PC-3 (cell line): Measurements from ENCODE around the gene B3GNT2. TPM values are rescaled to one million over a fixed set of nuclear protein-coding genes. Genes with fewer than 3 reads are reported as not detected.

Experiments
- ATAC-seq: fragments of 200-7000 bp; cut with Tn5 transposase; 2 replicates; pipeline ENCODE4 v1.9.1; 2020; ENCODE audit warnings: mild to moderate bottlenecking, moderate library complexity
- BruUV-seq: library from RNA; stranded (reverse); fragments of 400-500 nt; replicated peaks from 2 replicates; lab custom pipeline; 2021; lab: Mats Ljungman, UMichigan
- CTCF ChIA-PET: fragments of 300-600 bp; sonication (Branson Sonifier 250); formaldehyde crosslinking; loops from one replicate; lab custom pipeline; 2022; ENCODE audit warnings: antibody characterized with exemption; lab: Charles Lee
- POLR2A ChIA-PET: fragments of 300-600 bp; sonication (Branson Sonifier 250); formaldehyde crosslinking; loops from one replicate; lab custom pipeline; 2022; ENCODE audit warnings: antibody characterized with exemption; ENCODE audit not compliant: unreplicated experiment; lab: Charles Lee
- DNase-seq: peaks from one replicate; pipeline ENCODE4 v3.0.0-alpha.2; 2015
- H2AFZ ChIP-seq: fragments of 300-600 bp; sonication (generic); 2 replicates; pipeline ENCODE4 v1.6.0; 2016; ENCODE audit warnings: antibody characterized with exemption, low read length
- H3F3A ChIP-seq: fragments of 300-600 bp; sonication (generic); one replicate; pipeline ENCODE4 v1.6.0; 2017; ENCODE audit warnings: antibody characterized with exemption, low read length, control low read depth, mild to moderate bottlenecking; ENCODE audit not compliant: unreplicated experiment
- H3K27ac ChIP-seq: fragments of 300-600 bp; sonication (generic); 2 replicates; pipeline ENCODE4 v1.5.1; 2016; ENCODE audit warnings: mild to moderate bottlenecking, low read length
- H3K27me3 ChIP-seq: fragments of 300-600 bp; sonication (generic); 2 replicates; pipeline ENCODE4 v1.6.1; 2016; ENCODE audit warnings: low read length, mixed read lengths
- H3K36me3 ChIP-seq: fragments of 300-600 bp; sonication (generic); 2 replicates; pipeline ENCODE4 v1.6.1; 2016; ENCODE audit warnings: low read depth, mixed run types, low read length, mixed read lengths
- H3K4me1 ChIP-seq: fragments of 300-600 bp; sonication (generic); 2 replicates; pipeline ENCODE4 v1.5.1; 2016; ENCODE audit warnings: low read length; ENCODE audit not compliant: insufficient read depth
- H3K4me2 ChIP-seq: fragments of 300-600 bp; sonication (generic); 2 replicates; pipeline ENCODE4 v1.6.0; 2016; ENCODE audit warnings: low read length
- H3K4me3 ChIP-seq: fragments of 300-600 bp; sonication (generic); 2 replicates; pipeline ENCODE4 v1.5.1; 2016; ENCODE audit warnings: mild to moderate bottlenecking, low read length, mixed read lengths
- H3K79me2 ChIP-seq: fragments of 300-600 bp; sonication (generic); 2 replicates; pipeline ENCODE4 v1.6.1; 2017; ENCODE audit warnings: low read length, mixed read lengths
- H3K9ac ChIP-seq: fragments of 300-600 bp; sonication (generic); 2 replicates; pipeline ENCODE4 v1.6.0; 2016; ENCODE audit warnings: mild to moderate bottlenecking, low read length
- H3K9me2 ChIP-seq: fragments of 300-600 bp; sonication (generic); replicated peaks from 2 replicates; pipeline ENCODE4 v1.6.1; 2016; ENCODE audit warnings: mixed run types, low read length, mixed read lengths
- H3K9me3 ChIP-seq: fragments of 300-600 bp; sonication (generic); 2 replicates; pipeline ENCODE4 v1.6.1; 2016; ENCODE audit warnings: low read length, mixed read lengths
- H4K20me1 ChIP-seq: fragments of 300-600 bp; sonication (generic); 2 replicates; pipeline ENCODE4 v1.6.1; 2016; ENCODE audit warnings: low read length, mixed read lengths
- CTCF ChIP-seq: fragments of 300-600 bp; sonication (generic); conservative IDR thresholded peaks from 2 replicates; pipeline ENCODE4 v1.5.1; 2017; ENCODE audit warnings: antibody characterized with exemption, low read depth, mild to moderate bottlenecking, low read length
- EZH2 ChIP-seq: fragments of 300-600 bp; sonication (generic); IDR thresholded peaks from one replicate; pipeline ENCODE4 v1.6.1; 2017; ENCODE audit warnings: antibody characterized with exemption, mild to moderate bottlenecking, low read length; ENCODE audit not compliant: unreplicated experiment
- EZH2phosphoT487 ChIP-seq: fragments of 300-600 bp; sonication (generic); IDR thresholded peaks from 2 replicates; pipeline ENCODE4 v1.6.1; 2018; ENCODE audit warnings: mild to moderate bottlenecking, antibody characterized with exemption, low read length, borderline replicate concordance
- intact Hi-C: fragments of 100-400 bp; cut with micrococcal nuclease; formaldehyde crosslinking; loops from 2 replicates; pipeline ENCODE4 v1.9.0; 2023
- total RNA-seq: library from RNA; depleted of rRNA; stranded (reverse); fragments of >200 nt; gene quantifications from 2 replicates; pipeline ENCODE4 v1.2.3, GENCODE V29; 2014

B3GNT2 gene
- total RNA-seq, 1 experiment from 2014 or later = 18.0 TPM

GRCh38 chr2:62234755-62235655 lies 39.1 kb downstream of the B3GNT2 start:
- no peaks in the 10 kb centered on the region for H3K4me1 ChIP-seq
- POLR2A ChIA-PET = no interaction called here
- H3K79me2 ChIP-seq = no peaks in the 10 kb centered on the region
- no TSS peak for BruUV-seq
- H3K4me2 ChIP-seq = no peak overlapping the region
- H3K27me3 ChIP-seq = no peaks in the 10 kb centered on the region
- CTCF ChIA-PET = no interaction called here
- no peaks in the 10 kb centered on the region for H3K36me3 ChIP-seq
- H3K4me3 ChIP-seq = no peak overlapping the region
- no peak for TF ChIP-seq CTCF
- no peak for TF ChIP-seq EZH2
- no peak for TF ChIP-seq EZH2phosphoT487
- intact Hi-C loops = no loop called here
- ATAC-seq (no peak), DNase-seq (no peak)
- H3F3A ChIP-seq = no peaks in the 10 kb centered on the region
- no peak overlapping the region for H3K9ac ChIP-seq
- no peaks in the 10 kb centered on the region for H3K9me3 ChIP-seq
- H3K9me2 ChIP-seq = no peaks in the 10 kb centered on the region
- H3K27ac ChIP-seq = no peak overlapping the region
- H2AFZ ChIP-seq = no peak overlapping the region
- no peaks in the 10 kb centered on the region for H4K20me1 ChIP-seq

GRCh38 chr2:62236499-62236898 lies 40.6 kb downstream of the B3GNT2 start:
- no peaks in the 10 kb centered on the region for H3K9me3 ChIP-seq
- ChIA-PET CTCF (no interaction called here), POLR2A (no interaction called here)
- no peaks in the 10 kb centered on the region for H4K20me1 ChIP-seq
- no peak overlapping the region for H2AFZ ChIP-seq
- H3K27me3 ChIP-seq = no peaks in the 10 kb centered on the region
- intact Hi-C loops = no loop called here
- H3K36me3 ChIP-seq = no peaks in the 10 kb centered on the region
- BruUV-seq = no TSS peak
- no peaks in the 10 kb centered on the region for H3K4me1 ChIP-seq
- ATAC-seq (no peak), DNase-seq (no peak)
- H3K27ac ChIP-seq = no peak overlapping the region
- no peaks in the 10 kb centered on the region for H3K79me2 ChIP-seq
- no peaks in the 10 kb centered on the region for H3F3A ChIP-seq
- no peak for TF ChIP-seq CTCF
- no peak for TF ChIP-seq EZH2
- TF ChIP-seq EZH2phosphoT487 = no peak
- no peak overlapping the region for H3K4me3 ChIP-seq
- no peak overlapping the region for H3K9ac ChIP-seq
- no peaks in the 10 kb centered on the region for H3K9me2 ChIP-seq
- no peak overlapping the region for H3K4me2 ChIP-seq

- CTCF ChIA-PET = interaction anchor here (0.6 kb wide), 1 partner anchor 10 kb away, joined by 6 read pairs; no protein-coding TSS in a partner anchor
- Histone ChIP-seq H3K9me3 (no peaks in the 10 kb centered on the region), H3K27ac (no peak overlapping the region), H3K9me2 (no peaks in the 10 kb centered on the region), H3K27me3 (no peaks in the 10 kb centered on the region), H3K4me2 (no peak overlapping the region), H4K20me1 (no peaks in the 10 kb centered on the region), H3K36me3 (no peaks in the 10 kb centered on the region), H3K9ac (no peak overlapping the region), H3F3A (no peaks in the 10 kb centered on the region), H3K4me3 (no peak overlapping the region), H3K79me2 (no peaks in the 10 kb centered on the region), H3K4me1 (no peaks in the 10 kb centered on the region), H2AFZ (no peak overlapping the region)
- POLR2A ChIA-PET = no interaction called here
- ATAC-seq = no peak
- intact Hi-C loops = no loop called here
- no TSS peak for BruUV-seq
- no peak for DNase-seq
- TF ChIP-seq EZH2phosphoT487 (no peak), EZH2 (no peak), CTCF (no peak)
Measured at GRCh38 chr2:62238236-62238635, 42.3 kb downstream of the B3GNT2 start.
